Skeletal muscle tissue (tissue), 4 donors: ENCODE measurements around the gene SNRNP48. TPM values are rescaled to one million over a fixed set of nuclear protein-coding genes. Genes with fewer than 3 reads are reported as not detected.

Source experiments
- H3K27ac ChIP-seq: one replicate; pipeline ENCODE4 v1.7.0; 2013; ENCODE audit warnings: mild to moderate bottlenecking, low read depth, low read length, inconsistent platforms
- H3K27me3 ChIP-seq, 3 donors: one replicate each; pipeline ENCODE4 v1.7.0; 2013; ENCODE audit warnings: low read length in 3 of 3; ENCODE audit not compliant: control insufficient read depth in 3 of 3, insufficient read depth in 3 of 3
- H3K36me3 ChIP-seq, 3 donors: one replicate each; pipeline ENCODE4 v1.7.0; 2013; ENCODE audit warnings: low read length in 3 of 3; ENCODE audit not compliant: control insufficient read depth in 3 of 3, insufficient read depth in 3 of 3
- H3K4me1 ChIP-seq, 3 donors: one replicate each; pipeline ENCODE4 v1.7.0; 2013; ENCODE audit warnings: low read length in 3 of 3, mild to moderate bottlenecking in 3 of 3; ENCODE audit not compliant: control insufficient read depth in 3 of 3, insufficient read depth in 3 of 3
- H3K4me3 ChIP-seq, 3 donors: one replicate each; pipeline ENCODE4 v1.7.0; 2013; ENCODE audit warnings: low read length in 3 of 3
- H3K9ac ChIP-seq, 3 donors: one replicate each; pipeline ENCODE4 v1.7.0; 2013; ENCODE audit warnings: low read length in 3 of 3, mild to moderate bottlenecking in 3 of 3, moderate library complexity in 2 of 3, low read depth in 1 of 3
- H3K9me3 ChIP-seq, 3 donors: one replicate each; pipeline ENCODE4 v1.7.0; 2013; ENCODE audit warnings: low read length in 3 of 3; ENCODE audit not compliant: control insufficient read depth in 3 of 3
- total RNA-seq: library from RNA; depleted of rRNA; stranded (reverse); fragments of >200 nt; gene quantifications from one replicate; pipeline ENCODE4 v1.2.3, GENCODE V29; 2014
- donor health status: Osteomylitis.

SNRNP48 gene, protein sequence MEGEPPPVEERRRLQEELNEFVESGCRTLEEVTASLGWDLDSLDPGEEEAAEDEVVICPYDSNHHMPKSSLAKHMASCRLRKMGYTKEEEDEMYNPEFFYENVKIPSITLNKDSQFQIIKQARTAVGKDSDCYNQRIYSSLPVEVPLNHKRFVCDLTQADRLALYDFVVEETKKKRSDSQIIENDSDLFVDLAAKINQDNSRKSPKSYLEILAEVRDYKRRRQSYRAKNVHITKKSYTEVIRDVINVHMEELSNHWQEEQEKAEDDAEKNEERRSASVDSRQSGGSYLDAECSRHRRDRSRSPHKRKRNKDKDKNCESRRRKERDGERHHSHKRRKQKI
- total RNA-seq = 7.3 TPM

DNA sequence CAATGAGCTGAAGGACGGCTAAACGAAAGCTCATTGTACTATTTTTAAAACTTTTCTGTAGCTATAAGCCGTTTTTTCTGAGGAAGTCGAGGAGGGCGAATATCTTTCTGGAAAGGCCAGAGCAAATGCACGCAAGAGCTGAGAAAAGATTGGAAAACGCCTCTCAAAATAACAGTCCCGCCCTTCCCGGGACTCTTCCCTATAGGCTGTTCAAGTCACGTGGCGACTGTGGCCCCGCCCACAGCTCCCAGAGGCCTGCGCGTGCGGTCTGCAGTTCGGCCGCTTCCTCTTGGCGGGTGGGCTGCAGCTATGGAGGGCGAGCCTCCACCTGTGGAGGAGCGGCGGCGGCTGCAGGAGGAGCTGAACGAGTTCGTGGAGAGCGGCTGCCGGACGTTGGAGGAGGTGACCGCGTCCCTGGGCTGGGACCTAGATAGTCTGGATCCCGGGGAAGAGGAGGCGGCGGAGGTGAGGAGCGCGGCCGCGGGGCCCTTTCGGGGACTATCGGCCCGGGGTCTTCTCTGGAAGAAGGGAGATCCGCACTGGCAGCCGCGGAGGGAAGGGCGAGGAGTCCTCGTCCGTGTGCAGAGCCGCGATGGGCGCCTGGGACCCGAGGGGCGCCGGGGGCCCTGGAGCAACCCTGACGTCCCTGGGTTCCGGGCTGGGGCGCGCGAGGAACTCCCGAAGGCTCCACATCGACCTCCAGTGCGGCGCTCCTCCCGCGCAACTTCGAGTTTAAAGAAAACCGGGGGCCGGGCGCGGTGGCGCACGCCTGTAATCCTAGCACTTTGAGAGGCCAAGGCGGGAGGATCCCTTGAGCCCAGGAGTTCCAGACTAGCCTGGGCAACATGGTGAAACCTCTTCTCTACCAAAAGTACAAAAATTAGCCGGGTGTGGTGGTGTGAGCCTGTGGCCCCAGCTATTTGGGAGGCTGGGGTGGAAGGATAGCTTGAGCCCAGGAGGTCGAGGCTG is at the start of gene SNRNP48:
Gene SNRNP48 (plus strand): TSS at position 250 of the 969 bp plus-strand sequence. CDS start 60 bp downstream, at position 310.
- Histone ChIP-seq H3K36me3 (peaks cover 0 to 14% (median 13%) of the 10 kb centered on the region in 3 donors), H3K9ac (peak within 1 kb of the TSS; percentile 73 to 85 (median 79)), H3K27me3 (no peaks in the 10 kb centered on the region), H3K9me3 (no peaks in the 10 kb centered on the region), H3K27ac (peak within 1 kb of the TSS; percentile 20), H3K4me3 (peak within 1 kb of the TSS; percentile 81 to 88 (median 86)), H3K4me1 (peaks cover 4 to 23% (median 8%) of the 10 kb centered on the region in 3 donors)

DNA sequence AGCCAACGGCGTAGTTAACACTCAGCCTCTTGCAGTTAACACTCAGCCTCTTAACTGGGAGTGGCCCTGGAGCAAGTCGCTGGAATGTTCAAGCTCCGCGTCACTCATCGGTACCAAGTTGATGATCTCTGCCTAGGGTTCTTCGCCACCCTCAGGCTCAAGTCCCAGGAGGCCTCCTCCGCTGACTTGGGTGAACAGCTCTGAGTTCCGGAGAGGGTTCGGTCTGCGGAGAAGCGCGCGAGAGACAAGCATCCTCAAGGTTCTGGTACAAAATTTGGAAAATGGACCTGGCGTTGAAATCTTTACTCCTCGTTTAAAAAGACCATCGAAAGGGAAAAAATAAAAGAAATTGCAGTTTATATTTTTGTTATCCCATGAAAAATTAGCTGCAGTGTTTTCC is 49.4 kb upstream of the SNRNP48 start:
- H3K36me3 ChIP-seq = no peaks in the 10 kb centered on the region
- peaks cover 45 to 62% (median 50%) of the 10 kb centered on the region in 3 donors for H3K27me3 ChIP-seq
- no peak overlapping the region for H3K9ac ChIP-seq
- H3K4me1 ChIP-seq = peaks cover 8 to 14% (median 11%) of the 10 kb centered on the region in 3 donors
- H3K9me3 ChIP-seq = no peaks in the 10 kb centered on the region
- no peak overlapping the region for H3K4me3 ChIP-seq
- H3K27ac ChIP-seq = no peak overlapping the region

DNA sequence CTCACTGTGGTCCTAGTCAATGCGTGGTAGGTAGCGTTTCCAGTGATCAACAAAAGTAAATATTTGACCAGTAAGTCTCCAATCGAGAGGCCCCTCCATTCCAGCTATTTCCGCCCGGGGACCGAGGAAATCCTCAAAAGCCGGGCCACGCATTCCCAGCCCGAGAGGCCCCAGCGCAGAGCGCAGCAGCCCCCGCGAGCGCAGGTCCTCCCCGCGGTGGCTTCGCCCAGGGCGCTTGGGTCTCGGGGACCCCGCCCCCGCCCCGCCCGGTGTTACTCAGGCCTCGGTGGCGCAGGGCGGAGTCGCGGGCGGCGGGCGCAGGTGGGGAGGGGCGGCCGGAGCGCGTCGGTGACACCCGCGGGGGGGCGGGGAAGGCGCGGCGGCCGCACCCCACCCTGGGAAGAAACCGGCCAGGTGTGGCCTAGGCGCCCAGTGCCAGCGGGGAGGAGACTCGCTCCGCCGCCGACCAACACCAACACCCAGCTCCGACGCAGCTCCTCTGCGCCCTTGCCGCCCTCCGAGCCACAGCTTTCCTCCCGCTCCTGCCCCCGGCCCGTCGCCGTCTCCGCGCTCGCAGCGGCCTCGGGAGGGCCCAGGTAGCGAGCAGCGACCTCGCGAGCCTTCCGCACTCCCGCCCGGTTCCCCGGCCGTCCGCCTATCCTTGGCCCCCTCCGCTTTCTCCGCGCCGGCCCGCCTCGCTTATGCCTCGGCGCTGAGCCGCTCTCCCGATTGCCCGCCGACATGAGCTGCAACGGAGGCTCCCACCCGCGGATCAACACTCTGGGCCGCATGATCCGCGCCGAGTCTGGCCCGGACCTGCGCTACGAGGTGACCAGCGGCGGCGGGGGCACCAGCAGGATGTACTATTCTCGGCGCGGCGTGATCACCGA is 48.6 kb upstream of the SNRNP48 start, which contains the start of gene DSP:
Gene DSP (plus strand): TSS at position 497 of the 890 bp plus-strand sequence. CDS start 245 bp downstream, at position 742.
- Histone ChIP-seq H3K9ac (peak within 1 kb of the TSS in 1 of 3 donors; percentile 50), H3K4me3 (peak within 1 kb of the TSS; percentile 38 to 66 (median 65)), H3K27ac (no peak within 1 kb of the TSS)

DNA sequence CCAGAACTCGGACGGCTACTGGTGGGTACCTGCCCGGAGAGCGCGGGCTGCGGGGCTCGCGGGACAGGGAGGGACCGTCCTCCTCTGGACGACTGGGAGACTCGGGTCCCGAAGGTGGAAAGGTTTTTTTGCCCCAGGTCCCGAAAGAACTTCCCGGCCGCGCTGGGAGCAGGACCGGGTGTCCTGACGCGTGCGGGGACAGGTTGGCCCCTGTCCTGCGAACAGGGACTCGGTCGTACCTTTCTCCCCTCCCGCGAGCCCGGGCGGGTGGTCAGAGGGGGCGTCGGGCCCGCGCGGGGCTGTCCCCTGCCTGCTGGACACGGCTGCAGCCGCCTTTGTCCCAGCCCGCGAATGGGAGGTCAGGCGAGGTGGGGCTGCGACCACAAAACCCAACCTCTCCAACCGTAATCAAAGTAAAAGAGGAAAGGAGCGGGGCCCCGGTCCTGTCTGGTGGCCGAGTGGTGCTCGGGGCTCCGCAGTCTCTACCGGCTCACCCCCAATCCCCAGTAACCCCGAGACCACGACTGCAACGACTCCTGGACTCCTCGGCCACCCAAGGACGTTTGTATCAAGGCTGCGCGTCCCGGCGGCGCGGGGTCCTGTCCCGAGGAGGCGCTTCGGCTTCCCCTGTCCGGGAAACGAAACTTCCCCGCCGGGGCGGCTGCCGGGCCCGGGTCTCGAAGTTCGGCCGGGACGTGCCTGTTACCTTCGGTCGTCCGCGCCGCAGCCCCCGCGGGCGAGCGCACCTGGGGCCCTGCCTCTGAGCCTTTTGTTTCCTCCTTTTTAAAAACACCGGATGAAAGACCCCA is 47.7 kb upstream of the SNRNP48 start:
- peaks cover 45 to 64% (median 46%) of the 10 kb centered on the region in 3 donors for H3K27me3 ChIP-seq
- no peak overlapping the region for H3K27ac ChIP-seq
- no peaks in the 10 kb centered on the region for H3K36me3 ChIP-seq
- H3K9me3 ChIP-seq = no peaks in the 10 kb centered on the region
- H3K9ac ChIP-seq = peak overlapping the region in 1 of 3 donors; percentile 50
- H3K4me1 ChIP-seq = peaks cover 8 to 14% (median 11%) of the 10 kb centered on the region in 3 donors
- H3K4me3 ChIP-seq = peak overlapping the region; percentile 38 to 66 (median 65)

More for the DNA sequence above, 48.6 kb upstream of the SNRNP48 start, which contains the start of gene DSP:
- H3K9me3 ChIP-seq = no peaks in the 10 kb centered on the region
- H3K36me3 ChIP-seq = no peaks in the 10 kb centered on the region
- peaks cover 8 to 14% (median 11%) of the 10 kb centered on the region in 3 donors for H3K4me1 ChIP-seq
- peaks cover 45 to 61% (median 47%) of the 10 kb centered on the region in 3 donors for H3K27me3 ChIP-seq

DNA sequence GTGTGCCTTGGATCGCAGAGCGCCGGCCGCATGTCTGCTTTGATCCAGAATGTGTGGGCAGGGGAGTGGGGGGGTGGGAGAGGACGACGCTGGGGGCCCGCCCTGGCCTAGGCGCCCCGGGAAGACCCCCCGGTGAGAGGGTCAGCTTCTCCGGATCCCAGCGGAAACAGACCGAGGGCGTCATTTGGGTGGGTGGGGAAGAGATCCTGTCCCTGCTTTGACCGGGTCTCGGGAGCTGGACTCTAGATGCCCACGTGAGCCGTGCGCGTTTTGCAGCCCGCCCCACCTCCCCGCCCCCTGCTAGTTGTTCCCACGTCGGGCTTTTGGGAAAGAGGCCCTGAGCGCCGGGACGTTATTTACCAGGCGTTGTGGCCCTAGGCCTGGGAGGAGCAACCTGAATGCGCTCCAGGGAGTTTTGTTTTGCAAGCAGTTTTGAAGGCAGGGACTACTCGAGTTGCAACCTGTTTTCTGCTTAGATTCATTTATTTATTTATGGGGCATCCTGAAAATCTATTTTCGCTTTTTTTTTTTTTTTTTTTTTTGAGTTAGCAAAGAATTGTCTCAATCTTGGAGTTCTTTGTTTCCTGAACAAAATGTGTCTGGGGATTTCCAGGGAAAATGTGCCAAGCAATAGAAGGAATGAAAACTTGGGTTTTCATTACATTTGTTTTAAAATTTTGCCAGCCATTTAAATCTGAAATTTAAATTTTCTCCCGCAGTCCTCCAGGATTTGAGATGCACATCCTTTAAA is 46.9 kb upstream of the SNRNP48 start:
- no peak overlapping the region for H3K9ac ChIP-seq

DNA sequence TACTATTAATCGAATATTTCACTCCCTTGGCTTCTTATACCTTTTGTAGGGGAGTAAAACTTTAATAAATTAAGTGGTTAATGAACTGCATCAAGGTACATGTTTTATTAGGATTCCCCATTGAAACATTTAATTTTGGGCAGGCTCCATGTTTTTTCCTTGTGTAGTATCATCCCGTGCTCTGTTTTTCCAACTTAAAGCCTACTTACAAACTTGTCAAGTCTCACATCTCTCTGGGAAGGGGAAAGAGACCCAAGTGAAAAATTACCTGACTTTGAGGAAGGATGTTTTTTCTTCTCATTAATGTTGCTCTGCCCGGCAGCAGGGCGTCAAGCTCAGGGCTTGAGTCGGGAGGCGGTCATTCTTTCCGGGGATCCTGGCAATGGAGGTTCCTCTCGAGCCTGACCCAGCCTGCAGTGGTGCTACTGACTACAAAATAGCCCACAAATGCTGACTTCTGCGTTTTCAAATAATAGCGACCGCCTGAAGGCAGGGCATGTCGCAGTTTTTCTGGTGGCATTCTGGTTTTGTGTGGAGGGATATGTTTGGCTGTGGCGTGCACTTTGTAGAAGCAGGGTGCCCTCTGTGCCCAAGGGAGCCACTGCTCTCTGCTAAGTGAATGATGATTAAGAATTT is 46.1 kb upstream of the SNRNP48 start:
- no peak overlapping the region for H3K27ac ChIP-seq
- no peaks in the 10 kb centered on the region for H3K36me3 ChIP-seq
- H3K27me3 ChIP-seq = peaks cover 38 to 56% (median 41%) of the 10 kb centered on the region in 3 donors
- H3K9ac ChIP-seq = no peak overlapping the region
- no peak overlapping the region for H3K4me3 ChIP-seq
- peaks cover 8 to 14% (median 11%) of the 10 kb centered on the region in 3 donors for H3K4me1 ChIP-seq
- H3K9me3 ChIP-seq = no peaks in the 10 kb centered on the region

More for the DNA sequence above, 46.9 kb upstream of the SNRNP48 start:
- H3K9me3 ChIP-seq = no peaks in the 10 kb centered on the region
- H3K36me3 ChIP-seq = no peaks in the 10 kb centered on the region
- no peak overlapping the region for H3K27ac ChIP-seq
- H3K27me3 ChIP-seq = peaks cover 43 to 60% (median 45%) of the 10 kb centered on the region in 3 donors
- peak overlapping the region; percentile 38 to 66 (median 65) for H3K4me3 ChIP-seq
- H3K4me1 ChIP-seq = peaks cover 8 to 14% (median 11%) of the 10 kb centered on the region in 3 donors

DNA sequence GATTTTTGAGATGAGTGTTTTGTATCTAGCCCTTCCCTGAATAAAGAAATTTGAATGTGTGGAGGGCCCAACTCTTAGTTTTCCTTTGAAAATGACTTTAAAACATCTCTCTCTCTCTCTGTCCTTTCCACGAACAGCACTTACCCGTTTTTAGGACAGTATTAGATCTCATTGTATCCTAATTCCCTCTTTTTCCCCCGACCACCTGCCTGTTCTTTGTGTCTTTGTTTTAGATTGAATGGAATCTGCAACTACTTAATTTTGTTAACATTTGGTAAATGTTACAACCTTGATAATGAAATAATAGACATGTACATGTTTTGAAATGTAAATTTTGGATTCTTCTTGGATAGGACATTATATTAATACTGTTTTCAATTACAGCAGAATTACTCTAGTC is 45.4 kb upstream of the SNRNP48 start:
- Histone ChIP-seq H3K9ac (no peak overlapping the region), H3K4me1 (peaks cover 8 to 14% (median 11%) of the 10 kb centered on the region in 3 donors), H3K27me3 (peaks cover 35 to 53% (median 37%) of the 10 kb centered on the region in 3 donors), H3K36me3 (no peaks in the 10 kb centered on the region), H3K27ac (no peak overlapping the region), H3K9me3 (no peaks in the 10 kb centered on the region), H3K4me3 (no peak overlapping the region)
